ENCODE data around the gene AMFR.

DNA sequence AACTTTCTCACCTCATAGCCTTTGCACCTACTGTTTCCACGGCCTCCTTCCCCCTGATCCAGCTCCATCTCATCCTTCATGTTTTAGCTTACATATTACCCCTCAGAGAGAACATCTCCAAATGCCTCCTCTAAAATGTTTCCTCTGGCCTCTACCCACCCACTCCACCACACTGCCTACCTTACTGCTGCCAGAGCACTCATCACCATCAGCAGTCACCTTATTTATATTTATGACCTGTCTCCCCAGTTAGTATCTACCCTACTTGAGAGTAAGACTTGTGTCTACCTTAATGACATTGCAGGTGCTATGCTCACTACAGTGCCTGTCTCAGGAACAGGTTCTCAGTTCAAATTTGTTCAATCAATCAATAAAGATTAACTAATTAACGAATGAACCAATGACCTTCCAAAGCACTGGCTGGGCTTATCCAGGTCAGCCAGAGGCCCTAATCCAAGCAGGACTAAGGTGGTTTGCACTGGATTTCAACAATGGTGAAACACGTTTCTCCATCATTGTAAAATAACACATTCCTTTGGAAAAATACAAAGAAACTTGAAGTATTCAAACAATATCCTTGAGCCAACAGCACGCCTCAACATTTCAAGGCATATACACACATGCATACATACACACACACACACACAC, 41.1 kb downstream of the AMFR start:
- TF ChIP-seq, protein P1, sequence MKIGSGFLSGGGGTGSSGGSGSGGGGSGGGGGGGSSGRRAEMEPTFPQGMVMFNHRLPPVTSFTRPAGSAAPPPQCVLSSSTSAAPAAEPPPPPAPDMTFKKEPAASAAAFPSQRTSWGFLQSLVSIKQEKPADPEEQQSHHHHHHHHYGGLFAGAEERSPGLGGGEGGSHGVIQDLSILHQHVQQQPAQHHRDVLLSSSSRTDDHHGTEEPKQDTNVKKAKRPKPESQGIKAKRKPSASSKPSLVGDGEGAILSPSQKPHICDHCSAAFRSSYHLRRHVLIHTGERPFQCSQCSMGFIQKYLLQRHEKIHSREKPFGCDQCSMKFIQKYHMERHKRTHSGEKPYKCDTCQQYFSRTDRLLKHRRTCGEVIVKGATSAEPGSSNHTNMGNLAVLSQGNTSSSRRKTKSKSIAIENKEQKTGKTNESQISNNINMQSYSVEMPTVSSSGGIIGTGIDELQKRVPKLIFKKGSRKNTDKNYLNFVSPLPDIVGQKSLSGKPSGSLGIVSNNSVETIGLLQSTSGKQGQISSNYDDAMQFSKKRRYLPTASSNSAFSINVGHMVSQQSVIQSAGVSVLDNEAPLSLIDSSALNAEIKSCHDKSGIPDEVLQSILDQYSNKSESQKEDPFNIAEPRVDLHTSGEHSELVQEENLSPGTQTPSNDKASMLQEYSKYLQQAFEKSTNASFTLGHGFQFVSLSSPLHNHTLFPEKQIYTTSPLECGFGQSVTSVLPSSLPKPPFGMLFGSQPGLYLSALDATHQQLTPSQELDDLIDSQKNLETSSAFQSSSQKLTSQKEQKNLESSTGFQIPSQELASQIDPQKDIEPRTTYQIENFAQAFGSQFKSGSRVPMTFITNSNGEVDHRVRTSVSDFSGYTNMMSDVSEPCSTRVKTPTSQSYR (CRISPR knock-in tag; IDR thresholded peaks at IDR 0.05) = no peak
- TF ChIP-seq JAZF1 (CRISPR knock-in tag; IDR thresholded peaks at IDR 0.05) (no peak), CTCF (IDR thresholded peaks at IDR 0.05) (no peak), ESRRA (CRISPR knock-in tag; IDR thresholded peaks at IDR 0.05; ENCODE audit: borderline replicate concordance) (no peak), NFYB (CRISPR knock-in tag; conservative IDR thresholded peaks at IDR 0.05; ENCODE audit: low read depth) (no peak), RORB (CRISPR knock-in tag; IDR thresholded peaks at IDR 0.05) (no peak), ELF4 (CRISPR knock-in tag; IDR thresholded peaks at IDR 0.05; ENCODE audit: low read depth) (no peak)

Data from WTC11 (cell line).